Muscle layer of duodenum (tissue), 2 donors: ENCODE measurements around the gene CMTM7.
"Not testable (repeated sequence)": the region's sequence is repeated elsewhere in the genome, so short reads cannot be mapped to it uniquely, and the experiment has no call there.

ENCODE experiments used
- H3K27ac ChIP-seq: one replicate; pipeline ENCODE4 v1.7.0; 2013; ENCODE audit warnings: mild to moderate bottlenecking, low read length
- H3K27me3 ChIP-seq: one replicate; pipeline ENCODE4 v1.7.0; 2013; ENCODE audit warnings: low read depth, mild to moderate bottlenecking, control low read depth, low read length
- H3K36me3 ChIP-seq, 2 donors: one replicate each; pipeline ENCODE4 v1.7.0; 2013; ENCODE audit warnings: low read length in 2 of 2, control low read depth in 1 of 2, mild to moderate bottlenecking in 1 of 2; ENCODE audit not compliant: insufficient read depth in 2 of 2, control insufficient read depth in 1 of 2
- H3K4me1 ChIP-seq, 2 donors: one replicate each; pipeline ENCODE4 v1.7.0; 2013; ENCODE audit warnings: low read length in 2 of 2, mild to moderate bottlenecking in 2 of 2, control low read depth in 1 of 2, moderate library complexity in 1 of 2; ENCODE audit not compliant: insufficient read depth in 2 of 2, control insufficient read depth in 1 of 2
- H3K4me3 ChIP-seq, 2 donors: one replicate each; pipeline ENCODE4 v1.7.0; 2013; ENCODE audit warnings: low read length in 2 of 2, low read depth in 1 of 2, mild to moderate bottlenecking in 1 of 2
- H3K9me3 ChIP-seq, 2 donors: one replicate each; pipeline ENCODE4 v1.7.0; 2013; ENCODE audit warnings: low read length in 2 of 2, control low read depth in 1 of 2, mild to moderate bottlenecking in 1 of 2; ENCODE audit not compliant: control insufficient read depth in 1 of 2
- donor health status: healthy.

Gene CMTM7

DNA sequence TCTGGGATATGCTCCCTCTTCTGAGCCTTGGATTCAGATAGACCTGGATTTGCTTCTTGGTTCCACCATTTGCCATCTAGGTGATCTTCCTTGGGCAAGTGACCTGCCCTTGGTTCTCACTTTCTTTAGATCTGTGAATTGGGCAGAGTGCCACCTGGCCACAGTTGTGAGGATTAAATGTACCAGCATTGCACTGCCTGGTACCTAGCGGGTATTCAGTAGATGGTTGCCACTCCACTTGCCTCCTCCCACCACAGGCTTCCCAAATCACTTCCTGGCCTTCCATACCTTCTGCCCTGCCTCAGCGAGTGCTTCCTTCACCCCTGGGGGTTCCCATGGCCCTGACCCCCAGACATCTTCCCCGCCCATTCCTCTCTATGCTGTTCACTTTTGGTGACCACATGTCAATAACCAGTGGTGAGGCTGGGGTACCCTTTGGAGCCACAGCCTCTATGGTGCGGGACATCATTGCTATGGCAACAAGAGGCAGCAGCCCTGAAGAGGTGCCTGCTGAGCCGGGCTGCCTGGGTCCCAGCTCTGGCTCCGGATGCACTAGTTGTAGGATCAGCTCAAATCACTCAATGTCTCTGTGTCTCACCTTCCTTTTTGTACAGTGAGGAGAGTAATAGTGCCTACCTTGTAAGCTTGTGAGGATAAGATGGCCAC, 40.5 kb downstream of the CMTM7 start:
- Histone ChIP-seq H3K4me3 (no peak overlapping the region), H3K36me3 (no peaks in the 10 kb centered on the region), H3K27ac (peak overlapping the region; percentile 18), H3K4me1 (peaks cover 0 to 3% of the 10 kb centered on the region in 2 donors), H3K27me3 (no peaks in the 10 kb centered on the region), H3K9me3 (no peaks in the 10 kb centered on the region)

DNA sequence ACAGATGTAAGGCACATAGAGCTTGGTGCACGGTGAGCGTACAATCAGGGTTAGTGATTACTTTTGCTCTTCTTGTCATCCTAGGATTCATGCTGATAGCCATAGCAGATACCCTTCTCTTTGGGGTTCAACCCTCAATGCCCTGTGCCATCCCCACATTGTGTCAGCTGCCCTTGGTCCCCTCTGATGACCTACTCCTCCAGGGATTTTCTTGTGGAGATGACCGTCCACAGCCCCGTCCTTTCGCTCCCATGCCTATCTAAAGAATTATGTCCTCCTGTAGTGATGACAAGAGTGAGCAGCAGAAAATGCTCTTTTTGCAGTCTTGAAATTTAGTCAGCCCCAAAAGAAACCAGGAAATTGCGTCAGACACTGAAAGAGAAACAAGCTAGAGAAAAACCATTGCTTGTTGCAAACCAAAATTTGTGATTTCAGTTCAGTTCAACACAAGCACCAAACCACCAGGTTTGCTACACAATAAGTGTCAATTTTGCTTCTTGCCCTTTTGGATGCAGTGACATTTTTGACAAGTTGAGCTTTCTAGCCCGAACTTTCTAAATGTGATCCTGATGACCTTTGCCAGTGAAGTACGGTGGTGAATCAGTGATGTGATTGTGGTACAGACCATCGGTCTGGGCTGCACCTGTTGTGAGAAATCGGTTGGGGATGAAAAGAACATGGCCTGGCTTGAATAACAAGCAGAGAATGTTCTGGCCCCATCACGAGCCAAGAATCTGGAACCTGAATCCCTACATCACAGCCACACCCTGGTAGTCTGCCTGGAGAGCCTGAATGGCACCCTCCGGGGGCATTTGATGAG, 41.3 kb downstream of the CMTM7 start:
- peak overlapping the region; percentile 18 for H3K27ac ChIP-seq
- H3K4me1 ChIP-seq: peaks cover 0 to 3% of the 10 kb centered on the region in 2 donors
- no peak overlapping the region for H3K4me3 ChIP-seq
- no peaks in the 10 kb centered on the region for H3K36me3 ChIP-seq
- no peaks in the 10 kb centered on the region for H3K9me3 ChIP-seq
- no peaks in the 10 kb centered on the region for H3K27me3 ChIP-seq

DNA sequence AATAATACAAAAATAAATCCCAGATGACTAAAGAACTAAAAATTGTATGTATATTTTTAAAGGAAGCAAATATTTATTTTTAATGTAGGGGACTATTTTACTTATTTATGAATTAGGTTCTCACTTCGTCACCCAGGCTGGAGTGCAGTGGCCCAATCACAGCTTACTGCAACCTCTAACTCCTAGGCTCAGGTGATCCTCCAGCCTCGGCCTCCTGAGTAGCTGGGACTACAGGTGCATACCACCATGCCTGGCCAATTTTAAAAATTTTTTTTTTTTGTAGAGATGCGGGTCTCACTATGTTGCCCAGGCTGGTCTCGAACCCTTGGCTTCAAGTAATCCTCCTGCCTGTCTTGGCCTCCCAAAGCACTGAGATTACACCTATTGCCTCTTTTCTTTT, 42.6 kb downstream of the CMTM7 start:
- Histone ChIP-seq H3K4me1 (no peaks in the 10 kb centered on the region), H3K9me3 (no peaks in the 10 kb centered on the region), H3K4me3 (no peak overlapping the region), H3K27ac (no peak overlapping the region), H3K36me3 (no peaks in the 10 kb centered on the region), H3K27me3 (no peaks in the 10 kb centered on the region)

DNA sequence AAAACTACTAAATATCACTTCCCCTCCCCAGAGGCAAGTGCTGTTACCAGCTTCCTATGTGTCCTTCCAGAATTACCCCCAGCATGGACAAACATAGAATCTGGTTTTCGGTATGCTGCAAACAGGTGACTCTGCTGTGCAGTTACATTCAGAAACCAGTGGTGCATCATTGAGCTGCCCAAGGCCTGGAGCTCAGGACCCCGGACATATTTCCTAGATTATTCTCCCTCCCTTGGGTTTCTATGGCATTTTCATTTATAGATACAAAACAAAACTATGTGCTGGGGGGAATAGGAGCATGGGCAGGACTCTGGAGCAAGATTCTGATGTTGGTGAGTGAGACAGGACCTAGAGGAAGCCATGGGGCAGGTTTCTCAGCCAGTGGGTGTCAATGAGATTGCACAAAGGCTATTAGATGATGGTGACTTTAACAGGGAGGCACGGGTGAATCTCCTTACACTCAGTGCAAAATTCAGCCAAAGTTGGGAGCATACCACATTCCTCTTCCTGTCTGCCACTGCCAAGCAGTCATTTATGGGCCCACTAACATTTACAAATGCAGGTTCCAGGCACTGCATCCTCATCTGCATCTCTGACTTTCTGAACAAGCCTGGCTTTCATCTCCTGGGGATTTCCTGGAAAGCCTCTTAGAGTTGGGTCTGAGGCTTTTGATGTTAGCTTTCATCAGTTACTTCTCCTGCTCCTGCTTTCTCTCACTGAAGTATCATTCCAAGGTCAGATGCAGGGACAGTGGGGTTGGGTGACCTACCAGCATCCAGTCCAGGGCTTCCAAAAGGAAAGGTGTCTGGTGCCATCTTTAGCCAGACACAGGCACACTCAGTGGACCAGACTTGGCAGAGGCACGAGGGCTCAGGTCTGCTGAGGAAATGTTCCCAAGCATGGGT, 44.5 kb downstream of the CMTM7 start:
- H3K27me3 ChIP-seq: no peaks in the 10 kb centered on the region
- no peak overlapping the region for H3K27ac ChIP-seq
- H3K36me3 ChIP-seq: no peaks in the 10 kb centered on the region
- no peaks in the 10 kb centered on the region for H3K9me3 ChIP-seq
- H3K4me3 ChIP-seq: no peak overlapping the region
- H3K4me1 ChIP-seq: no peaks in the 10 kb centered on the region

- H3K9me3 ChIP-seq: no peaks in the 10 kb centered on the region
- no peak overlapping the region for H3K4me3 ChIP-seq
- no peaks in the 10 kb centered on the region for H3K4me1 ChIP-seq
- no peak overlapping the region for H3K27ac ChIP-seq
- H3K36me3 ChIP-seq: no peaks in the 10 kb centered on the region
- no peaks in the 10 kb centered on the region for H3K27me3 ChIP-seq
Observed at GRCh38 chr3:32436816-32437189, 45.1 kb downstream of the CMTM7 start.

DNA sequence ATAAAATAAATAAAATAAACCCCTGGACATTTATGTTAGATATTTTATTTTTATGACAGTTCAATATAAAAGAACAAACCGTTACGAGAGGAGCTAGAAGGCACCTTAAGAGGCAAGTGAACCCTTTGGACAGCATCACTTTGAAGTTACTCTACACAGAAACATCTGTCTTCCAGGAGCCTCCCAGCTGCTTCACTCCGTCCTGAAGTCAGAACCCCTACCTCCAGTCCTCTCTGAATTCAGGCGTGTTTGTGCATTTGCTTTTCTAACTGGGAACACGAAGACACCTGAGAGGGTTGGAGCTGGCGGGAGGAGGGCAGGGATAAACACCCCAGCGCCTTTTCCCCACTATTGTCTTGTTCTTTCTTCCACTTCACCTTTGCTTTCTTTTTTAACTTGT, 46.2 kb downstream of the CMTM7 start:
- H3K27me3 ChIP-seq: no peaks in the 10 kb centered on the region
- H3K27ac ChIP-seq: no peak overlapping the region
- no peak overlapping the region for H3K4me3 ChIP-seq
- no peaks in the 10 kb centered on the region for H3K9me3 ChIP-seq
- H3K36me3 ChIP-seq: no peaks in the 10 kb centered on the region
- H3K4me1 ChIP-seq: no peaks in the 10 kb centered on the region

- Histone ChIP-seq H3K27me3 (no peaks in the 10 kb centered on the region), H3K4me3 (no peak overlapping the region), H3K4me1 (no peaks in the 10 kb centered on the region), H3K27ac (no peak overlapping the region), H3K36me3 (no peaks in the 10 kb centered on the region), H3K9me3 (no peaks in the 10 kb centered on the region)
Observed at GRCh38 chr3:32438596-32439344, 47.1 kb downstream of the CMTM7 start.

DNA sequence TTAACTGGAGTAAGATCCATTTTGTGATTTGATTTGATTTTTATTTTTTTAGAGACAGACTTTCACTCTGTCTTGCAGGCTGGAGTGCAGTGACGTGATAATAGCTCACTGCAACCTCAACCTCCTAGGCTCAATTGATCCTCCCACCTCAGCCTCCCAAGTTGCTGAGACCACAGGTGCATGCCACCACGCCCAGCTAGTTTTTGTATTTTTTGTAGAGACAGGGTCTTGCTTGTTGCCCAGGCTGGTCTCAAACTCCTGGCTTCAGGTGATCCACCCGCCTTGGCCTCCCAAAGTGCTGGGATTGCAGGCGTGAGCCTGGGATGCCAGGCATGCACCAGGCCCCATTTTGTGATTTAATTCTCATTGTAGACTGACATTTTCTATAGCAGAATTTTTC, 47.8 kb downstream of the CMTM7 start:
- H3K9me3 ChIP-seq, H3K4me3 ChIP-seq, H3K36me3 ChIP-seq, H3K27me3 ChIP-seq, H3K27ac ChIP-seq, H3K4me1 ChIP-seq: not testable (repeated sequence)

GRCh38 chr3:32440611-32441350, 49.1 kb downstream of the CMTM7 start:
- Histone ChIP-seq H3K36me3 (no peaks in the 10 kb centered on the region), H3K4me1 (no peaks in the 10 kb centered on the region), H3K27me3 (no peaks in the 10 kb centered on the region), H3K27ac (no peak overlapping the region), H3K4me3 (no peak overlapping the region), H3K9me3 (no peaks in the 10 kb centered on the region)

DNA sequence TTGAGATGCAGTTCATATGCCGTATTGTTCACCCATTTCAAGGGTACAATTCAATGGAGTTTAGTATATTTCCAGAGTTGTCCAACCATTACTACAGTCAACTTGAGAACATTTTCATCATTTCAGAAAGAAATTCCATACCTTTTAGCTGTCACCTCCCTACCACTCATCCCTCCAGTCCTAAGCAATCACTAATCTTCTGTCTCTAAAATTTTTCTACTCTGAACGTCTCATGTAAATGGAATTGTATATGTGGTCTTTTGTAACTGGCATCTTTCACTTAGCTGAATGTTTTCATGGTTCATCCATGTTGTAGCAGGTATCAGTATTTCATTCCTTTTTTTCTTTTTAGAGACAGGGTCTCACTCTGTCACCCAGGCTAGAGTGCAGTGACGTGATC, 51.1 kb downstream of the CMTM7 start:
- H3K27ac ChIP-seq: no peak overlapping the region
- H3K4me3 ChIP-seq: no peak overlapping the region
- H3K27me3 ChIP-seq: no peaks in the 10 kb centered on the region
- H3K9me3 ChIP-seq: no peaks in the 10 kb centered on the region
- no peaks in the 10 kb centered on the region for H3K4me1 ChIP-seq
- no peaks in the 10 kb centered on the region for H3K36me3 ChIP-seq
